Upper lobe of left lung (tissue), 6 donors: ENCODE results near the gene PCDH17. TPM values are rescaled to one million over a fixed set of nuclear protein-coding genes. Genes with fewer than 3 reads are reported as not detected.

Experiments used
- ATAC-seq, 2 donors: fragments of 200-7000 bp; cut with Tn5 transposase; one replicate each; pipeline ENCODE4 v1.9.1; 2022; ENCODE audit warnings: mild to moderate bottlenecking in 2 of 2, moderate library complexity in 2 of 2; ENCODE audit not compliant: low FRiP score in 2 of 2
- DNase-seq, 2 donors: peaks; one replicate each; pipeline ENCODE4 v3.0.0-alpha.2; 2019 to 2020
- H3K27ac ChIP-seq, 4 donors: fragments of 200-600 bp; sonication (generic); one replicate each; pipeline ENCODE4 v1.5.1; 2016 to 2019
- H3K27me3 ChIP-seq, 4 donors: fragments of 200-600 bp; sonication (generic); one replicate each; pipeline ENCODE4 v1.5.1; 2017 to 2019
- H3K36me3 ChIP-seq, 4 donors: fragments of 200-600 bp; sonication (generic); one replicate each; pipeline ENCODE4 v1.5.1; 2016 to 2019
- H3K4me1 ChIP-seq, 4 donors: fragments of 200-600 bp; sonication (generic); one replicate each; pipeline ENCODE4 v1.5.1; 2018 to 2019
- H3K4me3 ChIP-seq, 4 donors: fragments of 200-600 bp; sonication (generic); one replicate each; pipeline ENCODE4 v1.5.1; 2017 to 2019; ENCODE audit warnings: mild to moderate bottlenecking in 2 of 4, moderate library complexity in 1 of 4
- H3K9me3 ChIP-seq, 4 donors: fragments of 200-600 bp; sonication (generic); one replicate each; pipeline ENCODE4 v1.5.1; 2018 to 2019
- CTCF ChIP-seq, 6 experiments: fragments of 450-650 bp in 4 of 6; fragments of 200-600 bp in 2 of 6; sonication (generic) in 2 of 6; IDR thresholded peaks; one replicate each; pipeline ENCODE4 v1.5.1; 2016 to 2019; ENCODE audit warnings: antibody characterized with exemption in 6 of 6
- EP300 ChIP-seq, 4 donors: sonication (generic); formaldehyde crosslinking; IDR thresholded peaks; one replicate each; pipeline ENCODE4 v1.5.1; 2017; ENCODE audit warnings: antibody characterized with exemption in 4 of 4, control low read depth in 2 of 4
- POLR2A ChIP-seq, 4 donors: fragments of 450-650 bp; IDR thresholded peaks; one replicate each; pipeline ENCODE4 v1.5.1; 2016 to 2017; ENCODE audit warnings: antibody characterized with exemption in 4 of 4, mild to moderate bottlenecking in 2 of 4
- POLR2AphosphoS5 ChIP-seq, 2 donors: sonication (generic); formaldehyde crosslinking; IDR thresholded peaks; one replicate each; pipeline ENCODE4 v1.5.1; 2017; ENCODE audit warnings: antibody characterized with exemption in 2 of 2
- WGBS, 2 donors: methylation state at CpG; one replicate each; pipeline ENCODE4 v1.1.5; 2017 to 2018; 5-methylcytosine and 5-hydroxymethylcytosine counted together
- total RNA-seq, 6 donors: library from RNA; depleted of rRNA in 4 of 6; stranded (reverse); fragments of >200 nt in 4 of 6; gene quantifications; one replicate each; pipeline versions ENCODE4 v1.1.0 to v1.2.1, GENCODE V29; 2016 to 2021
- donor health status: DM: no; HTN: no; CAD: no; lungs with moderate emphysema.
- donor health status: DM: no; HTN: yes; CAD: no; lungs with severe emphysema.

The PCDH17 gene
- total RNA-seq, 6 donors from 2014 or later = 16.8 to 67.9 (median 25.8) TPM

DNA sequence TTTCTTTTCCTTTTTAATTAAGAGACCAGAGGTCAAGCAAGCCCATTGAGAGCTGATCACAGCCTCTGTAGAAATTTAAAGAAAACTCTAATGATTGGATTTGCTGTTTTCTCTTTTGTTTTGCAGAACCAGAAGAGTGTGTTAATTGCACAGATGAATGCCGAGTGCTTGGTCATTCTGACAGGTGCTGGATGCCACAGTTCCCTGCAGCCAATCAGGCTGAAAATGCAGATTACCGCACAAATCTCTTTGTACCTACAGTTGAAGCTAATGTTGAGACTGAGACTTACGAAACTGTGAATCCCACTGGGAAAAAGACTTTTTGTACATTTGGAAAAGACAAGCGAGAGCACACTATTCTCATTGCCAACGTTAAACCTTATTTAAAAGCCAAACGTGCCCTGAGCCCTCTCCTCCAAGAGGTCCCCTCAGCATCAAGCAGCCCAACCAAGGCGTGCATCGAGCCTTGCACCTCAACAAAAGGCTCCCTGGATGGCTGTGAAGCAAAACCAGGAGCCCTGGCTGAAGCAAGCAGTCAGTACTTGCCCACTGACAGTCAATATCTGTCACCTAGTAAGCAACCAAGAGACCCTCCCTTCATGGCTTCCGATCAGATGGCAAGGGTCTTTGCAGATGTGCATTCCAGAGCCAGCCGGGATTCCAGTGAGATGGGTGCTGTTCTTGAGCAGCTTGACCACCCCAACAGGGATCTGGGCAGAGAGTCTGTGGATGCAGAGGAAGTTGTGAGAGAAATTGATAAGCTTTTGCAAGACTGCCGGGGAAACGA is 93.1 kb downstream of the PCDH17 start:
- 73 to 76% methylated on average over 12 of the region's 12 CpGs for WGBS, 2 donors

GRCh38 chr13:57725480-57725879 is 93.9 kb downstream of the PCDH17 start:
- H3K36me3 ChIP-seq = peaks cover 0 to 3% (median 1%) of the 10 kb centered on the region in 4 donors
- 60 to 61% methylated on average over 2 of the region's 2 CpGs for WGBS, 2 donors
- DNase-seq = no peak
- H3K9me3 ChIP-seq = no peaks in the 10 kb centered on the region
- TF ChIP-seq POLR2AphosphoS5 (IDR thresholded peaks at IDR 0.05) (no peak), EP300 (IDR thresholded peaks at IDR 0.05) (no peak), POLR2A (IDR thresholded peaks at IDR 0.05) (no peak)
- H3K27ac ChIP-seq = no peak overlapping the region
- no peak for ATAC-seq
- no peaks in the 10 kb centered on the region for H3K27me3 ChIP-seq
- no peaks in the 10 kb centered on the region for H3K4me1 ChIP-seq
- no peak overlapping the region for H3K4me3 ChIP-seq

More for the DNA sequence above, 93.1 kb downstream of the PCDH17 start:
- ATAC-seq (no peak), DNase-seq (no peak)
- Histone ChIP-seq H3K9me3 (no peaks in the 10 kb centered on the region), H3K4me1 (no peaks in the 10 kb centered on the region), H3K36me3 (peaks cover 0 to 3% (median 1%) of the 10 kb centered on the region in 4 donors), H3K27me3 (no peaks in the 10 kb centered on the region), H3K27ac (no peak overlapping the region), H3K4me3 (no peak overlapping the region)
- TF ChIP-seq EP300 (IDR thresholded peaks at IDR 0.05) = no peak
- no peak for TF ChIP-seq POLR2A (IDR thresholded peaks at IDR 0.05)
- no peak for TF ChIP-seq POLR2AphosphoS5 (IDR thresholded peaks at IDR 0.05)
- TF ChIP-seq CTCF (IDR thresholded peaks at IDR 0.05) = no peak

DNA sequence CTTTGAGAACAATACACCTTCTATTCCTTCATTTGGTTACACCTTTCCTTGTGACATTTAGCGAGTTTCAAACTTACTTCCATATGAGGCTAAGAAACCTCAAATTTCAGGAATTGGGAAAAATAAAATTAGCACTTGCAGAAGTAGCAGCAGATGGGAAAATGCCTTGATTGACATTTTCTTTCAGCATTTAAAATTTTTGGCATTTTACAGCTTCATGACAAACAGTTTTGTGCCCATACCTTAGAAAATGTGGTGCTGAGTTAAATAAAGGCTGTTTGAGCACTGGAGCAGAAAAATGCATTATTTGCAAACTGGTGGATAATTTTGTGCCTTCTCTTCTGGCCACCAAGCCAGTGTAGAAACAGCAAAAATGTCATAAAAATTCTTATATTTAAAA is 95.4 kb downstream of the PCDH17 start:
- H3K36me3 ChIP-seq = peaks cover 0 to 3% (median 1%) of the 10 kb centered on the region in 4 donors
- no peak overlapping the region for H3K27ac ChIP-seq
- no peaks in the 10 kb centered on the region for H3K4me1 ChIP-seq
- 92 to 93% methylated on average over 1 of the region's 1 CpG for WGBS, 2 donors
- H3K27me3 ChIP-seq = no peaks in the 10 kb centered on the region
- H3K9me3 ChIP-seq = no peaks in the 10 kb centered on the region
- ATAC-seq (no peak), DNase-seq (no peak)
- H3K4me3 ChIP-seq = no peak overlapping the region
- TF ChIP-seq POLR2A (IDR thresholded peaks at IDR 0.05) = no peak
- no peak for TF ChIP-seq EP300 (IDR thresholded peaks at IDR 0.05)
- no peak for TF ChIP-seq POLR2AphosphoS5 (IDR thresholded peaks at IDR 0.05)
- no peak for TF ChIP-seq CTCF (IDR thresholded peaks at IDR 0.05)

DNA sequence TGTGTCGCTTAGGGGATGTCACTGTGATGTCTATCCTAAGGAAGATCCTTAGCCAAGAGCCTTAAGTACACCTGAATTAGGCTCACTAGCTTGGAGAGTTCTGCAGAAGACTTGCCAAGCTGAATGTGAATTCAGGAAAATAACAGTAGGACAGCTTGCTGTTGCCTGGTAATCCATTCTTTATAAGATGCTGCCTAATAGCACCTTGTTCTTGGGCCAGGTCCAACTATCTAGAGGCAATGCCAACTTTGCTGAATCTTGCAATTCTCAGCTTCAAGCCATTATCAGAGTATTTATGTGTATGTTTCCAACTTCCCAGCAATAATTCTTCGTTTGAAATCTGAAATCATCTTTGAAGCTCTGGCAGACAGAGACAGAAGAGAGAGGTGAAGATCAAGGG is 102.8 kb downstream of the PCDH17 start:
- Histone ChIP-seq H3K36me3 (no peaks in the 10 kb centered on the region), H3K4me3 (no peak overlapping the region), H3K9me3 (no peaks in the 10 kb centered on the region), H3K4me1 (no peaks in the 10 kb centered on the region), H3K27me3 (no peaks in the 10 kb centered on the region), H3K27ac (no peak overlapping the region)
- WGBS, 2 donors = 50 to 53% methylated on average over 2 of the region's 2 CpGs
- ATAC-seq (no peak), DNase-seq (no peak)
- no peak for TF ChIP-seq EP300 (IDR thresholded peaks at IDR 0.05)
- TF ChIP-seq POLR2A (IDR thresholded peaks at IDR 0.05) = no peak
- TF ChIP-seq POLR2AphosphoS5 (IDR thresholded peaks at IDR 0.05) = no peak
- no peak for TF ChIP-seq CTCF (IDR thresholded peaks at IDR 0.05)

- no peak overlapping the region for H3K4me3 ChIP-seq
- ATAC-seq = no peak
- no peak overlapping the region for H3K27ac ChIP-seq
- no peaks in the 10 kb centered on the region for H3K9me3 ChIP-seq
- no peak for TF ChIP-seq POLR2A (IDR thresholded peaks at IDR 0.05)
- TF ChIP-seq EP300 (IDR thresholded peaks at IDR 0.05) = no peak
- no peak for TF ChIP-seq POLR2AphosphoS5 (IDR thresholded peaks at IDR 0.05)
- no peak for TF ChIP-seq CTCF (IDR thresholded peaks at IDR 0.05)
- no peak for DNase-seq
- H3K27me3 ChIP-seq = no peaks in the 10 kb centered on the region
- no peaks in the 10 kb centered on the region for H3K4me1 ChIP-seq
- 69 to 82% methylated on average over 2 of the region's 2 CpGs for WGBS, 2 donors
- H3K36me3 ChIP-seq = no peaks in the 10 kb centered on the region
Measured at GRCh38 chr13:57739089-57739488, 107.5 kb downstream of the PCDH17 start.
